Endothelial cell of umbilical vein (primary cell): ENCODE results near the gene INTS6. TPM values are rescaled to one million over a fixed set of nuclear protein-coding genes. Genes with fewer than 3 reads are reported as not detected.

Experiments used
- BruUV-seq: library from RNA; stranded (reverse); fragments of 400-500 nt; replicated peaks from 2 replicates; lab custom pipeline; 2021; lab: Mats Ljungman, UMichigan
- CTCF ChIA-PET: fragments of 300-600, 350-600 bp; sonication (Branson Sonifier 250); formaldehyde crosslinking; loops from one replicate; lab custom pipeline; 2021; ENCODE audit warnings: antibody characterized with exemption, inconsistent platforms; lab: Charles Lee
- POLR2A ChIA-PET: fragments of 300-600, 350-600 bp; sonication (Branson Sonifier 250); formaldehyde crosslinking; loops from one replicate; lab custom pipeline; 2021; ENCODE audit warnings: antibody characterized with exemption, inconsistent platforms; lab: Charles Lee
- DNase-seq: peaks from one replicate; pipeline ENCODE4 v3.0.0-alpha.2; 2011; ENCODE audit warnings: low read depth, low spot score
- FAIRE-seq: peaks from 2 replicates; lab custom pipeline; 2011; peaks lifted over from hg19 to GRCh38; lab: Jason Lieb, UNC
- H2AFZ ChIP-seq: 2 replicates; pipeline ENCODE4 v1.6.0; 2012; ENCODE audit warnings: low read depth, low read length, control low read depth, inconsistent platforms
- H3K27ac ChIP-seq: 2 replicates; pipeline ENCODE4 v1.5.1; 2011; ENCODE audit warnings: low read depth, mild to moderate bottlenecking, control low read depth, low read length, moderate library complexity; ENCODE audit not compliant: insufficient read depth
- H3K27me3 ChIP-seq, 2 experiments: 2 replicates each; pipeline versions ENCODE4 v1.6.0 to v1.6.1; 2011; ENCODE audit warnings: low read length in 2 of 2, mixed read lengths in 1 of 2; ENCODE audit not compliant: control insufficient read depth in 2 of 2, insufficient read depth in 2 of 2
- H3K36me3 ChIP-seq, 2 experiments: 2 replicates in 1 of 2; 3 replicates in 1 of 2; pipeline ENCODE4 v1.5.1; 2011; ENCODE audit warnings: low read length in 2 of 2, mild to moderate bottlenecking in 1 of 2, moderate library complexity in 1 of 2; ENCODE audit not compliant: control insufficient read depth in 2 of 2, insufficient read depth in 2 of 2; ENCODE audit errors: extremely low read depth in 1 of 2
- H3K4me1 ChIP-seq: 3 replicates; pipeline ENCODE4 v1.5.1; 2011; ENCODE audit warnings: mild to moderate bottlenecking, low read length; ENCODE audit not compliant: control insufficient read depth, insufficient read depth; ENCODE audit errors: extremely low read depth
- H3K4me2 ChIP-seq: 2 replicates; pipeline ENCODE4 v1.6.1; 2011; ENCODE audit warnings: low read length, control low read depth, mixed read lengths; ENCODE audit not compliant: insufficient read depth
- H3K4me3 ChIP-seq, 3 experiments: fragments of 200-600 bp in 1 of 3; sonication (generic), shearing (Covaris generic) in 1 of 3; replicated peaks in 1 of 3; 2 replicates each; pipeline ENCODE4 v1.5.1; 2011 to 2016; ENCODE audit warnings: control low read depth in 3 of 3, low read length in 3 of 3, mild to moderate bottlenecking in 2 of 3, inconsistent platforms in 1 of 3, low read depth in 1 of 3, moderate library complexity in 1 of 3; ENCODE audit not compliant: insufficient read depth in 1 of 3
- H3K79me2 ChIP-seq: 2 replicates; pipeline ENCODE4 v1.6.0; 2012; ENCODE audit warnings: low read length, inconsistent platforms; ENCODE audit not compliant: control insufficient read depth, insufficient read depth
- H3K9ac ChIP-seq: replicated peaks from 2 replicates; pipeline ENCODE3; 2011; ENCODE audit warnings: low read length, control low read depth; ENCODE audit not compliant: insufficient read depth; ENCODE audit errors: extremely low read depth
- H3K9me1 ChIP-seq: replicated peaks from 3 replicates; pipeline ENCODE4 v1.6.0; 2011; ENCODE audit warnings: mild to moderate bottlenecking, low read length; ENCODE audit not compliant: control insufficient read depth, insufficient read depth; ENCODE audit errors: extremely low read depth
- H3K9me3 ChIP-seq: replicated peaks from 2 replicates; pipeline ENCODE4 v1.5.1; 2012; ENCODE audit warnings: low read length, inconsistent platforms; ENCODE audit not compliant: control insufficient read depth, insufficient read depth
- H4K20me1 ChIP-seq: replicated peaks from 2 replicates; pipeline ENCODE3; 2011; ENCODE audit warnings: mild to moderate bottlenecking, low read length; ENCODE audit not compliant: control insufficient read depth, insufficient read depth; ENCODE audit errors: extremely low read depth
- EZH2 ChIP-seq: IDR thresholded peaks from 2 replicates; pipeline ENCODE4 v1.6.1; 2012; ENCODE audit warnings: borderline replicate concordance, low read depth, mild to moderate bottlenecking, moderate library complexity, low read length, inconsistent platforms; ENCODE audit not compliant: severe bottlenecking
- FOS ChIP-seq: IDR thresholded peaks from 2 replicates; pipeline ENCODE4 v1.6.1; 2011; ENCODE audit warnings: mild to moderate bottlenecking, low read length, moderate library complexity, borderline replicate concordance; ENCODE audit not compliant: insufficient read depth
- GATA2 ChIP-seq: IDR thresholded peaks from 2 replicates; pipeline ENCODE4 v1.7.0; 2011; ENCODE audit warnings: low read depth, mild to moderate bottlenecking, moderate library complexity, mixed read lengths, low read length; ENCODE audit not compliant: insufficient read length, insufficient read depth
- JUN ChIP-seq: IDR thresholded peaks from 2 replicates; pipeline ENCODE4 v1.6.1; 2011; ENCODE audit warnings: borderline replicate concordance, low read depth; ENCODE audit not compliant: insufficient read length, insufficient read depth
- MYC ChIP-seq: IDR thresholded peaks from one replicate; pipeline ENCODE4 v1.6.1; 2011; ENCODE audit warnings: mild to moderate bottlenecking, low read depth, low read length
- POLR2A ChIP-seq: IDR thresholded peaks from 2 replicates; pipeline ENCODE4 v1.6.1; 2012; ENCODE audit warnings: low read depth, mild to moderate bottlenecking, control low read depth, low read length
- POLR2AphosphoS5 ChIP-seq: IDR thresholded peaks from 2 replicates; pipeline ENCODE4 v1.6.1; 2012; ENCODE audit warnings: low read depth, mild to moderate bottlenecking, control low read depth, low read length, moderate library complexity; ENCODE audit not compliant: insufficient read depth
- dilution Hi-C: fragments of 300-500 bp; cut with MboI; formaldehyde crosslinking; loops from one replicate; pipeline ENCODE4 v1.15.0; 2019; ENCODE audit warnings: low sequenced_read_pairs; ENCODE audit not compliant: extremely low pct_ligation_motif_present
- intact Hi-C: fragments of 100-400 bp; cut with micrococcal nuclease; formaldehyde crosslinking; loops from one replicate; pipeline ENCODE4 v1.10.0; 2022
- polyA plus RNA-seq, 4 experiments: library from polyadenylated mRNA; depleted of rRNA in 3 of 4; stranded (reverse) in 3 of 4; unstranded in 1 of 4; fragments of >200 nt; gene quantifications; 2 replicates each; pipeline versions ENCODE4 v1.2.1 to v1.2.3, GENCODE V29; 2011 to 2012; ENCODE audit warnings: missing spikeins in 1 of 4
- total RNA-seq: library from RNA; stranded (reverse); gene quantifications from 2 replicates; pipeline ENCODE4 v1.2.3, GENCODE V29; 2021
- TF ChIP-seq, protein P1 (sequence below), 2 donors: IDR thresholded peaks; 1 replicate in 1 of 2; 2 replicates in 1 of 2; pipeline ENCODE4 v1.5.1; 2011; ENCODE audit warnings: low read length in 2 of 2, mild to moderate bottlenecking in 2 of 2, moderate library complexity in 2 of 2, control low read depth in 1 of 2, inconsistent platforms in 1 of 2, low read depth in 1 of 2; ENCODE audit not compliant: insufficient read depth in 1 of 2; ENCODE audit errors: extremely low read depth in 1 of 2
- TF ChIP-seq, protein P2 (sequence below): IDR thresholded peaks from 2 replicates; pipeline ENCODE4 v1.6.1; 2011; ENCODE audit not compliant: insufficient read depth, insufficient read length

INTS6 gene
- total and polyA plus RNA-seq, 2 donors (not counting 3 experiments of a cell fraction or from before 2014, with no cell fraction given) = 9.5 to 45.4 TPM

DNA sequence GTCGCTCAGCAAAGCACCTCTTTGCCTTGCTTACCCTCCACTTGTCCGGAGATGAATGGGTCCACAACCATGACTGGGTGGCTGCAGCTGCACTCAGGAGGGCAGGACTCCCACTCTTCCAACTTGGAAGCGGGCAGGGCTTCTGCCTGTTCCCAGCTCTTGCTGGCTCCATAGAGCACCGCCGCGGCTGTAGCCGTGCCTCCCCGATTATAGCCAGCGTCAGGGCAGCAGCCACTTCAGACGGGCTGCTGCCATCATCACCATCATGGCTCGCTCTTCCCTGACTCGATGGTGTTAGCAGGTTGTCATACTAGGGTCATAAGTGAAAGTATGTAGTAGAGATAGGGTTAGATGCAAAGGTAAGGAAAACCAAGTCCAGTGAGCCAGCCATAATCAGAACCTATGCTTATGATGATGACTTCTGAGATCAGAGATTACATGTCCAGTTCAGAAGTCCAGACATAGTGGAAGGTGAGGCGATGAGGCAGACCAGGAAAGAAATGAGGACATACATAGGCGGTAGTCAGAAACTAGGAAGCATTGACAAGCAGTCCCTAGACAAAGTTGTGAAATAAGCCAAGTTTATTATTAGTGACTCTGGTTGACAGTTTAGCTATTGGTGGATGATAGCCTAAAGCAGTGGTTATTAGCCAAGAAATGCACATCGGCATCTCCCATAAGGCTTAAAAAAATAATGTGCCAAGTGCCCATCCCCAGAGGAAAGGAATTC, 4.4 kb upstream of the INTS6 start:
- Histone ChIP-seq H3K4me1 (peaks cover 9% of the 10 kb centered on the region), H3K27ac (no peak overlapping the region), H3K9me3 (no peaks in the 10 kb centered on the region), H3K36me3 (no peaks in the 10 kb centered on the region), H4K20me1 (no peaks in the 10 kb centered on the region), H3K27me3 (no peaks in the 10 kb centered on the region), H2AFZ (no peak overlapping the region), H3K4me3 (no peak overlapping the region), H3K4me2 (no peak overlapping the region), H3K79me2 (peaks cover 5% of the 10 kb centered on the region), H3K9ac (no peak overlapping the region), H3K9me1 (no peaks in the 10 kb centered on the region)
- intact Hi-C loops = loop anchor here (10.0 kb wide), 2 partner anchors 312 to 748 kb away; no protein-coding TSS in a partner anchor
- ChIA-PET POLR2A (no interaction called here), CTCF (no interaction called here)
- no peak for DNase-seq
- no TSS peak for BruUV-seq
- dilution Hi-C loops = no loop called here
- TF ChIP-seq POLR2AphosphoS5 = no peak
- TF ChIP-seq POLR2A = no peak
- TF ChIP-seq, protein P1, sequence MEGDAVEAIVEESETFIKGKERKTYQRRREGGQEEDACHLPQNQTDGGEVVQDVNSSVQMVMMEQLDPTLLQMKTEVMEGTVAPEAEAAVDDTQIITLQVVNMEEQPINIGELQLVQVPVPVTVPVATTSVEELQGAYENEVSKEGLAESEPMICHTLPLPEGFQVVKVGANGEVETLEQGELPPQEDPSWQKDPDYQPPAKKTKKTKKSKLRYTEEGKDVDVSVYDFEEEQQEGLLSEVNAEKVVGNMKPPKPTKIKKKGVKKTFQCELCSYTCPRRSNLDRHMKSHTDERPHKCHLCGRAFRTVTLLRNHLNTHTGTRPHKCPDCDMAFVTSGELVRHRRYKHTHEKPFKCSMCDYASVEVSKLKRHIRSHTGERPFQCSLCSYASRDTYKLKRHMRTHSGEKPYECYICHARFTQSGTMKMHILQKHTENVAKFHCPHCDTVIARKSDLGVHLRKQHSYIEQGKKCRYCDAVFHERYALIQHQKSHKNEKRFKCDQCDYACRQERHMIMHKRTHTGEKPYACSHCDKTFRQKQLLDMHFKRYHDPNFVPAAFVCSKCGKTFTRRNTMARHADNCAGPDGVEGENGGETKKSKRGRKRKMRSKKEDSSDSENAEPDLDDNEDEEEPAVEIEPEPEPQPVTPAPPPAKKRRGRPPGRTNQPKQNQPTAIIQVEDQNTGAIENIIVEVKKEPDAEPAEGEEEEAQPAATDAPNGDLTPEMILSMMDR (IDR thresholded peaks at IDR 0.05; ENCODE audit: extremely low read depth in 1 of 2, insufficient read depth in 1 of 2, low read depth in 1 of 2, low read length in 2 of 2) = no peak
- no peak for TF ChIP-seq GATA2
- TF ChIP-seq JUN = no peak
- TF ChIP-seq MYC = no peak
- TF ChIP-seq, protein P2, sequence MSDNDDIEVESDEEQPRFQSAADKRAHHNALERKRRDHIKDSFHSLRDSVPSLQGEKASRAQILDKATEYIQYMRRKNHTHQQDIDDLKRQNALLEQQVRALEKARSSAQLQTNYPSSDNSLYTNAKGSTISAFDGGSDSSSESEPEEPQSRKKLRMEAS = no peak
- TF ChIP-seq FOS = no peak
- TF ChIP-seq EZH2 = no peak
- no peak for FAIRE-seq
